Caki2 (cell line): ENCODE results near the gene DOCK4. TPM values are rescaled to one million over a fixed set of nuclear protein-coding genes. Genes with fewer than 3 reads are reported as not detected.
A peak's percentile ranks its signal among the peaks of the same experiment; 100 is the strongest.
"Not testable (repeated sequence)": the region's sequence is repeated elsewhere in the genome, so short reads cannot be mapped to it uniquely, and the experiment has no call there.

Experiments used
- DNase-seq: peaks from one replicate; pipeline ENCODE4 v3.0.0-alpha.2; 2015; ENCODE audit warnings: low read depth
- in situ Hi-C: cut with HindIII; loops from 2 replicates; pipeline ENCODE4 v1.10.0; 2016; ENCODE audit warnings: low sequenced_read_pairs, low pct_unique_long_range_greater_than_20kb, mixed read lengths
- total RNA-seq: library from RNA; depleted of rRNA; stranded (reverse); fragments of >200 nt; shearing (Covaris generic); gene quantifications from 2 replicates; pipeline ENCODE4 v1.2.3, GENCODE V29; 2014; ENCODE audit warnings: low replicate concordance

The DOCK4 gene
- total RNA-seq, 1 experiment from 2014 or later: 3.5 TPM

DNA sequence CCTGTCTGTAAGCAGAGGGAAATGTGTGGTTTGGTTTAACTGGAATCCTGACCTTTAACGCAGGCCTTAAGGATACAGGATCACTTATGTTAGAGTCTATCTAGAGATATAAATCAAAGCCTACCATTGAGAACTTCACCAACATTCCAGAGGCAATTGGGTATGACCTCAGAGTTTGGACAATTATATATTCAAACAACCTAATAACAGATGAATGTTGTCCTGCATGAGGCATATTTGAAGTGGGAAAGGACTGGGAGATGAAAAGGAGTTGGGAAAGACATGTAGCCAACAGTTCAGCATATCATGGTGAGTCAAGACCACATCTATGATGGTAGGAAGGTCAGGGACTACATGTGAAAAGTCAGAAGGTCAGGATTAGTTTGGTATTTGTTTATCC is 274.2 kb downstream of the DOCK4 start:
- in situ Hi-C loops: no loop called here
- DNase-seq: no peak

GRCh38 chr7:111931016-111931517 is 275.1 kb downstream of the DOCK4 start:
- in situ Hi-C loops: no loop called here
- peak; percentile 28 for DNase-seq

GRCh38 chr7:111929264-111929663 is 276.9 kb downstream of the DOCK4 start:
- no peak for DNase-seq
- in situ Hi-C loops: no loop called here

DNA sequence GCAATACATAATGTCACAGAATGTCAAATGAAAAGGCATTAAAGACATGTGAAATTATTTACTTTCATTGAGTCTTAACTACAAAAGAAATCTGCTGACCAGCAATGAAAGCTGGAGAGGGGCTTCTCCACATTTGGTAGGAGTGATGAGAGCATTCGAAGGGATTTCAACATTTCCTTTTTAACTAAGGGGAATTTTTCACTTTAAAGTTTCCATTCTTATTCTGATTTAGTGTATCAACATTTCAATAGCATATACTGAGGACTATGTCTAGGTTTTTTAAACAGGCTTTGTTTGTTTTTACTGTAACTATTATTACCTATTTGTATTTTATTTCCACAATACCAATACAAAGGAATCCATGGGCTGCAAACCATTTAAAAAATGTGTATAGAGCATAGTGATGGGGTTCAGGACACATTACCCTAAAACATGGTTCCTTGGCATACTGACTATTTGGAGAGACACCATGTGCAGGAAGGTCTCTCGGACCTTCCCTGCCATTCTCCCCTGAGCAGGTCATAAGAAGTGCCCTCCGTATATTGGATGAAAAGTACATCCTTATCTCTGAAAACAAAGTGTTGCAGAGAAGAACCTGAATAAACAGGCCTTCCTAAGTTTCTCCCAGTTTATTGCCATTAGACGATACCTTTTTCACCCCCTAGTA is 278.7 kb downstream of the DOCK4 start:
- no peak for DNase-seq
- in situ Hi-C loops: no loop called here

DNA sequence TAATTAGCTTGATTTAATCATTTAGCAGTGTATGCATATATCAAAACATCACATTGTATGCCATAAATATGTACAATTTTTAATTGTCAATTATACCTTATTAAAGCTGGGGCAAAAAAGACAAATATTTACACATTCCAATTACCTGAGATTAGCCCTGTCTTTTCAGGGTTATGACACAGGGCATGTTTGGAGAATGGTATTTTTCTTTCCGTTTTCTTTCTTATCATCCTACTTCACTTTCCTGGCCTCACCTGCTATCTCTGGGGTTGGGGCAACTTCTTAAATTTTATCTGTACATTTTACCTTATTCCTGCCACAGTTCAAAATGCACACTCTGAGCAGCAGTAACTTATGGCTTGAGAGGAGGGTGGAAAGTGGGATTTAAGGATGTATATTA is 285.9 kb downstream of the DOCK4 start:
- in situ Hi-C loops: no loop called here
- DNase-seq: no peak

DNA sequence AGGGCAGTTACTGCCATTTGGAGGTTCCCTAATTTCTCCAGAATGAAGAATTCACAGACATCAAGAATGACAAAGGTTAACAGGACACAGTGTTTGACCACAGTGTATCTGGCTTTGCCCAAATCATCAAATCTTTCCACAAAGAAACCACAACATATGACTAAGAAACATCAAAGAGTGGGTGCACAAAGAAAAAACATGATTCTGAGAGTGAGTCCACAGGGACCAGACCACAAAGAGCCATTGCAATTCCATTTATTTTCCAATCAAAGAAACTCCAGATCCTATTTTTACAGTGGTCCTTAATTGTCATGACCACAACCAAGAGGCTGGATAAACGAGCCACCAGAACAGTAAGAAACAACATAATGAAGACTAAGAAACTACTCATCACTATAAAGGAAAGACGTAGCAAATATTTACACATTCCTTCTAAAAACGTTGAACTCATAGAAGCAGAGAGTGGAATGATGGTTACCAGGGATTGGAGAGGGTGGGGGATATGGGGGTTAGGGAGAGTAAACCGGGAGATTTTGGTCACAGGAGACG is 286.5 kb downstream of the DOCK4 start:
- in situ Hi-C loops: no loop called here
- no peak for DNase-seq

GRCh38 chr7:111919164-111919563 is 287.0 kb downstream of the DOCK4 start:
- DNase-seq: no peak
- in situ Hi-C loops: no loop called here

GRCh38 chr7:111918461-111918860 is 287.7 kb downstream of the DOCK4 start:
- in situ Hi-C loops: no loop called here
- DNase-seq: no peak

DNA sequence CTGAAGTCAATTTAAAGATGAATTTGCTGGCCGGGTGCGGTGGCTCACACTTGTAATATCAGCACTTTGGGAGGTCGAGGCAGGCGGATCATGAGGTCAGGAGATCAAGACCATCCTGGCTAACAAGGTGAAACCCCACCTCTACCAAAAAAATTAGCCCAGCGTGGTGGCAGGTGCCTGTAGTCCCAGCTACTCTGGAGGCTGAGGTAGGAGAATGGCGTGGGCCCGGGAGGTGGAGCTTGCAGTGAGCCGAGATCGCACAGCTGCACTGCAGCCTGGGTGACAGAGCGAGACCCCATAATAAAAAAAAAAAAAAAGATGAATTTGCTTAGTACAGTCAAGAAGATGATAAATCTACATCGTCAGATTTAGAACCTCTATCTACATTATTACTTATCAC is 288.8 kb downstream of the DOCK4 start:
- in situ Hi-C loops, DNase-seq: not testable (repeated sequence)

DNA sequence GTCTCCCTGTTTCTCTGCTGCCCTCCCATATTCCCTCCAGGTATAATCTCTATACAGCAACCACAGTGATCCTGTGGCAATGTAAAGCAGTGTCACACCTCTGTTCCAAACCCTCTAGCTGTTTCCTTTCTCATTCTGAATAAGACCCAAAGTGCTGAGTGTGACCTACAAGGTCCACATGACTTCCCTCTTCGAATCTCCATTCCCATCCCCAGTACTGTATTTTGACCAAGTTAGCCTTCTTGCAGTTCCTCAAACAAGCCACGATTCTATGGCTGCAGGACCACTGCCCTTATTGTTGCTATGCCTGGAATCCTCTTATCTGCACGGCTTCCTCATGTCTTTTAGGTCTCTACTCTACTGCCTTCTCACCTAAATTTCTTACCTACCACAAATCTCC is 291.9 kb downstream of the DOCK4 start:
- no peak for DNase-seq
- in situ Hi-C loops: no loop called here

- in situ Hi-C loops: no loop called here
These were observed 294.8 kb downstream of the DOCK4 start for GRCh38 chr7:111911166-111911961.

DNA sequence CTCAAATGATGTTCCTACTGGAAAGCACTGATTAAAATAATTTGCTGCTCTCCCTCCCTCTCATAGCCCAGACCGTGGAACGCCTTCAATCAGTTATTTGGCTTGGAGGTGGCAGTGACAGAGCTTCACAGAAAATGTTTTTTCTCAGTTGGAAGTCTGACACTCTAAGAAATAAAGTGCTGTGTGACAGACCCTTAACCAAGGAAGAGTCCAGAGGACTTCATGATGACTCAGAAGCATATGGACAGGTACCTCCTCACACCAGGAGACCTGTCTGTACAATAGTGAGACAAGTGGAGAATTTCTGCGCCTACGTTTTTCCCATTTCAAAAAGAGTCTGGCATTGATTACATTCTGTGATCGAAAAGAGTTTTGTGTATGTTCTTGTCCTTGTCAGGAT is 295.5 kb downstream of the DOCK4 start:
- in situ Hi-C loops: no loop called here
- no peak for DNase-seq

More at GRCh38 chr7:111911166-111911961, 294.8 kb downstream of the DOCK4 start:
- DNase-seq: no peak

DNA sequence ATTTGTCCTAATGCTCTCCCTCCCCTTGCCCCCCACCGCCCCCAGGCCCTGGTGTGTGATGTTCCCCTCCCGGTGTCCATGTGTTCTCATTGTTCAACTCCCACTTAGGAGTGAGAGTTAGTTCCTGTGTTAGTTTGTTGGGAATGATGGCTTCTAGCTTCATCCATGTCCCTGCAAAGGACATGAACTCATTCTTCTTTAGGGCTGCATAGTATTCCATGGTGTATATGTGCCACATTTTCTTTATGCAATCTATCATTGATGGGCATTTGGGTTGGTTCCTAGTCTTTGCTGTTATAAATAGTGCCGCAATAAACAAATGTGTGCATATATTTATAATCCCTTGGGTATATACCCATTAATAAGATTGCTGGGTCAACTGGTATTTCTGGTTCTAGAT is 297.5 kb downstream of the DOCK4 start:
- in situ Hi-C loops: not testable (repeated sequence)

DNA sequence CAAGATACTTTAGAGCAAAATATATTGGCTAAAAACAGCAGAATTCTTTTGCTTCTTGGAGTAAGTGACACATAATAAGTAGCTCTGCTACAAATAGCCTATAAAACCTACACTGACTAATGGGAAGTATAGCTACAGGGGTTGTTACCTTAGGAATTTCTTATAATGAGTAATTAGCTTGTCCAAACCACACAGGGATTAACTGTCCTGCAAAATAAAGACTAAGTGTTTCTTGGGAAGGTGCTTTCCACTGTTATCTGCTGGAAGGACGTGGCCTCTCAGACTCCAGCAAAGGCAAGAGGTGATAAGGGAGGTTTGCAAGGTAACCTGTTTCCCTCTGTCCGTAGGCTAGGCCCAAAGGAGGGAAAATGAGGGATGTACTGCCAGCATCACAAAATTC is 302.4 kb downstream of the DOCK4 start:
- no peak for DNase-seq
- in situ Hi-C loops: no loop called here

More for the DNA sequence above, 297.5 kb downstream of the DOCK4 start:
- DNase-seq: not testable (repeated sequence)

DNA sequence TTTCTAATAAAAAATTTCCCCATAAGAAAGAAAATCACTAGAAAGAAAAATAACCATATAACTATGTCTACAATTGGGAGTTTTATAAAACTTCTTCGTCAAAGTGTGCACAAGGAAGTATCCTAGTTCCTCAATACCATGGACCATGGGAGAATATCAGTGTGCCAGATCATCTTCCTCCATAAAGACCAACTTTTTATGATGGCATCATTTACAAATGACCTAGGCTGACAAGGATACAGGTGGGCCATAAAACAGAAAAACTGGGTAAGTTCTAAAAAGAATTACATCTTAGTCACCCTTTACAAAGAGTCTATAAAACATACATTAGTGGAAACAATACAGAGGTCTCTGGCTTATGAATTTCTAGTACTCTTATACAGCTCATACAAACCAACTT is 303.2 kb downstream of the DOCK4 start:
- DNase-seq: no peak
- in situ Hi-C loops: no loop called here

DNA sequence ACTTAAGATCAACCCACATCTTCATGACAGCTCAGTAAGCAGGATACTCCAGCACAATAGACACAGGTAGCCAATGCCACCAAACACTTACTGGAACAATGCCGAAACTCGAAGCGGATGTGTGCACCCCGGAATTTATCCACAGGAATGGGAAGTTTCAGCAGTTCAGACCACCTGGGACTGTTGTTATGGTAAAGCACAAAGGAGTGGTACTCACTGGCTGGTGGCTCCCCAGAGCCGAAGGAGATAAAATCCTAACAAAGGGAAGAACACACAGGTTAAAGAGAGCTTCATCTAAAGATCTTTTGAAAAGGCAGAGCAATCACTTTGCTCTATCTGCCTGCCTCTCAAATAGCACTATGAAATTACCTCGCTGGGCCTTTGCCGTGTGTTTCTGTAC is 305.9 kb downstream of the DOCK4 start:
- in situ Hi-C loops: no loop called here
- no peak for DNase-seq

GRCh38 chr7:111895049-111895448 is 311.1 kb downstream of the DOCK4 start:
- in situ Hi-C loops: no loop called here
- no peak for DNase-seq

GRCh38 chr7:111894518-111894917 is 311.7 kb downstream of the DOCK4 start:
- DNase-seq: no peak
- in situ Hi-C loops: no loop called here

DNA sequence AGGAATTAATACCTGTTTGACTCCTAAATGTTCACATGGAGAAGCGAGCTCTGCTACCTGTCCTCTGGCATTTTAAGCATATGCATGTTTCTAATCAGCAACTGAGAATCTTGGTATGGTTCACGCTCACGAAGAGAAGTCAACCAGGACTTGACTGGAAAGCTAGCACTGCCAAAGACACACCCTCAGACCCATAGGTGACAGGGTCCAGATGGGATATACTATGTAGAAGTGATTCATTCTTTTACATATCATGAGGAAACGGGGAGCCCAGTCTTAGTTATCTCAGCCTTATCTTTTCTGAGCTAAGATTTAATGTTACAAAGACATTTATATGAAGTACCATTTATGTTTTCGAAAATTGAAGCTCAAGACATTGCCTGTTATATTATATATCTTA is 313.0 kb downstream of the DOCK4 start:
- no peak for DNase-seq
- in situ Hi-C loops: no loop called here
